NT2/D1 (cell line): ENCODE measurements around the gene BACE2.

ENCODE experiments used
- SUZ12 ChIP-seq: IDR thresholded peaks from 2 replicates; pipeline ENCODE4 v1.6.1; 2011; ENCODE audit not compliant: insufficient read length, insufficient read depth; ENCODE audit errors: extremely low read depth
- YY1 ChIP-seq: IDR thresholded peaks from 2 replicates; pipeline ENCODE4 v1.6.1; 2011; ENCODE audit not compliant: insufficient read length, insufficient read depth

DNA sequence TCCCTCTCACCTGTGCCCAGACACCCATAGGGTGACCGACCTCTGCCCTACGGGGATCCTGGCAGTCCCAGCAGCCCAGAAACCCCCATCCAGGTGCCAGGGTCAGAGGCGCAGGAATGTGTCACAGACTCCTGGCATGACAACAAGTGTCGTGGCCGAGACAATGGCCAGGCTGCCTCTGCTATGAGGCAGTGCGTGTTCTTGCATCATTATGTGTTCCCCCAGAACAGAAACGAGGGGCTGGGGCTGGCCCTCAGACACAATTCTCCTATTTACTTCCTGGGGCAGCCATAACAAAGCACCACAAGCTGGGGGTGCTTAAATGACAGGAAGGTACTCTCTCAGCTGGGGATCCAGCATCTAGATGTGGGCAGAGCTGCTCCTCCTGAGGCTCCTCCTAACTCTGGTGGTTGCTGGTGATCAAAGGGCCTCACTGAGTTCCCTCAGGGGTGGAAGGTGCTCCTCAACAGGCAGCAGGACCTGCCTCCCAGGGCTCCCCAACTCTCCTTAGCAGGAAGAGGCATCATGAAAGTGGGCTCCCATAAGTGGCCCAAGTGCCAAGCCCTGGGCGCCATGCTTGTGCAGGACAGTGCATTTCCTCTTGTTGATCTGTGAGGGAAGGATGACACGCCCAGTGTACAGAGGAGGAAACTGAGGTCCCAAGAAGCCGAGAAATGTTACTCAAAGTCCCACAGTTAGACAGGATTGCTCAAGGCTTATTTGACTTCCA lies 24.2 kb upstream of the BACE2 start:
- TF ChIP-seq YY1 (no peak), SUZ12 (no peak)
